ENCODE measurements around the gene SERINC2. TPM values are rescaled to one million over a fixed set of nuclear protein-coding genes. Genes with fewer than 3 reads are reported as not detected.
A peak's percentile ranks its signal among the peaks of the same experiment; 100 is the strongest.

The SERINC2 gene
- total RNA-seq, 1 donor, result 10.9 TPM

DNA sequence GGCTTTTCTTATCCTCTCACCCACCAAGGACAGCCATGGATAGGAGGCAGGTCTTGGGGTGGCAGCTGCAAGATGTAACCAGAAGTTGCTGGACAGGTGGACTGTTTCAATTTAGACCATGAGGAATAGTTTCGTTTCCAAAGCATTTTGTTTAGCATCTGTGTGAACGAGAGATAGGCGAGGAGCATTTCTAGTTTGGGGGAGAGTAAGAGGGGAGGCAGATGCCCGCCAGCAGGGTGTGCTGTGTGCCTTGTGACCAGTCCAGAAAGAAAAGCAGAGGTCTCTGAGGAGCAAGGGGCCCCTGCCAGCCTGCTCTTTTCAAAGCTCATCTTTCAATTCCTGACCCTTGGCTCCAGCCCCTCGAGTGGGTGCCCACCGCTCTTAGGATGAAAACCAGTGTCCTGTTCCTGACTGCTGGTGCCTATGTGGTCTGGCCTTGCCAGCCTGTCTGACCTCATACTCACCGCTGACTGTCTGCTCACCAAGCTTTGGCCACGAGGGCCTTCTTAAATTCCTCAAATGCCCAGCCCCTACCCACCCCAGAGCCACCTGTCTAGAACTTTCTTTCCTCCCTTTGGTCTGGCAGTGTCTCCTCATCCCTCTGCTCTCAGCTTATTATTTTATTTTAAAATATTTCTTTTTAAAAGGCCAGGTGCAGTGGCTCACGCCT, 8.5 kb downstream of the SERINC2 start:
- H3K9me3 ChIP-seq (ENCODE audit: low read depth, low read length), result no peaks in the 10 kb centered on the region

DNA sequence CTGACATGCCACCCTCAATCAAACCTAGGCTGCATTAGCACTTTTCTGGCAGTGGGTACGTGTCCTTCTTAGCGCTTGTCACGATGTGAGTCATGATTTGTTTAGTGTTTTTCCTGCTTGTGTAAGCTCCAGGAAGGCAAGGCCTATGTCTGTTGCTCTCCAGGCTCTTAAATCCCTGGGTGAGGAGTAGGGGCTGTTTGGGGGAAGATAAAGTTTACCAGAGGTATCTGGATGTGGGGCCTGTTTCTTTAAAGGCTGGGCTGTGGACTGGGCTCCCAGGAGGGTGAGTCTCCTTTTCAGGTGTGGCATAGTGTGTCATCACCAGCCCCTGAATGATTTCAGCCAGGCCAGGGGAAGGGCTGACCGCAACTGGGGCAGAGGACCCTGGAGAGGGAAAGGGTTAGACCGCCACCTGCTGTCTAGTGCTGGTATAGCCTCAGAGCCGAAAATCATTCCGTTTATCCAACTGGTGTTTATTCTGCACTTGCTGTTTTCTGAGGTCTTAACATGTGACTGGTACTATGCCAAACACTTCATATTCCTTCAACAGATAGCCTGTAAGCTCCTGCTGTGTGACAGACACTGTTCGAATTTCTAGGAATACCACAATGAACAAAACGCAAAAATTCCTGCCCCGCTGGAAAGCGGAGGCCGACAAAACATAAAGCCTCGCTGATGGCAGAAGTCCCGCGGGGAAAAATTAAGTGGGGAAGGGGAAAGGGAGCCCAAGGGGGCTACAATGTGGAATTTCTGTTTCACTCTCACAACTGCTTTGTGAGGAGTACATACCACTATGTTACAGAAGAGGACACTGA, 9.7 kb downstream of the SERINC2 start:
- no peaks in the 10 kb centered on the region for H3K9me3 ChIP-seq (ENCODE audit: low read depth, low read length)
- peaks cover 29% of the 10 kb centered on the region for H3K36me3 ChIP-seq (ENCODE audit: insufficient read depth, low read length)
- peaks cover 38% of the 10 kb centered on the region for H4K20me1 ChIP-seq (ENCODE audit: insufficient read depth, low read length)
- TF ChIP-seq CTCF (IDR thresholded peaks at IDR 0.05; ENCODE audit: extremely low read depth, low read depth, low read length), result peak; percentile 98
- no peak overlapping the region for H3K4me3 ChIP-seq (ENCODE audit: insufficient read depth, low read length)
- DNase-seq (ENCODE audit: insufficient read length, low spot score, missing footprints), result peak; percentile 95
- H3K4me2 ChIP-seq (ENCODE audit: insufficient read depth, low read length), result peak overlapping the region; percentile 55
- H3K4me1 ChIP-seq (ENCODE audit: insufficient read depth, low read length), result peaks cover 14% of the 10 kb centered on the region
- H3K27me3 ChIP-seq (ENCODE audit: insufficient read depth, low read length), result no peaks in the 10 kb centered on the region
- peak overlapping the region; percentile 26 for H3K27ac ChIP-seq (ENCODE audit: low read depth, low read length)
- no peak overlapping the region for H2AFZ ChIP-seq (ENCODE audit: low read length)
- H3K79me2 ChIP-seq (ENCODE audit: insufficient read depth, low read length), result peaks cover 51% of the 10 kb centered on the region

More for the DNA sequence above, 8.5 kb downstream of the SERINC2 start:
- DNase-seq (ENCODE audit: insufficient read length, low spot score, missing footprints), result peak; percentile 42
- peaks cover 36% of the 10 kb centered on the region for H4K20me1 ChIP-seq (ENCODE audit: insufficient read depth, low read length)
- H3K4me1 ChIP-seq (ENCODE audit: insufficient read depth, low read length), result peaks cover 14% of the 10 kb centered on the region
- no peak overlapping the region for H3K4me2 ChIP-seq (ENCODE audit: insufficient read depth, low read length)
- no peak overlapping the region for H2AFZ ChIP-seq (ENCODE audit: low read length)
- peak; percentile 54 for TF ChIP-seq CTCF (IDR thresholded peaks at IDR 0.05; ENCODE audit: extremely low read depth, low read depth, low read length)
- peaks cover 55% of the 10 kb centered on the region for H3K79me2 ChIP-seq (ENCODE audit: insufficient read depth, low read length)
- H3K27me3 ChIP-seq (ENCODE audit: insufficient read depth, low read length), result no peaks in the 10 kb centered on the region
- H3K27ac ChIP-seq (ENCODE audit: low read depth, low read length), result peak overlapping the region; percentile 12
- H3K36me3 ChIP-seq (ENCODE audit: insufficient read depth, low read length), result peaks cover 19% of the 10 kb centered on the region
- no peak overlapping the region for H3K4me3 ChIP-seq (ENCODE audit: insufficient read depth, low read length)

DNA sequence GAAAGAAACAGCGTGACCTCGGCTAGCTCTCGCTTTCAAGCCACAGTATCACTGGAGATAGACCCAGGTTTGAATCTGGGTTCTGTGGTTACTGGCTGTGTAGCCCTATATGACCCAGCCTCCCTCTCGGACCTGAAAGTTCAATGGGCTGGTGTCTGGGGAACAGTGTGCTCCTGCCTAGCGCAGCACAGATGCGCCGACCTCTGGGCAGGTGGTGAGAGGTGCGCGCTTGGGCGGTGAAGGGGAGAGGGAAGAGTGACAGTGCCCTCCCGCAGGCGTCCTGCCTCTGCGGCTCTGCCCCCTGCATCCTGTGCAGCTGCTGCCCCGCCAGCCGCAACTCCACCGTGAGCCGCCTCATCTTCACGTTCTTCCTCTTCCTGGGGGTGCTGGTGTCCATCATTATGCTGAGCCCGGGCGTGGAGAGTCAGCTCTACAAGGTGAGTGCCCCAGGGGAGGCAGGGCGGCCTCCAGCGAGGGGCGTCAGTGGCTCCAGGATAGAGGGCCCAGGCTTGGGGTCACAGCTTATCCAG, 10.5 kb downstream of the SERINC2 start:
- H3K27ac ChIP-seq (ENCODE audit: low read depth, low read length), result no peak overlapping the region
- peaks cover 13% of the 10 kb centered on the region for H3K4me1 ChIP-seq (ENCODE audit: insufficient read depth, low read length)
- H3K4me3 ChIP-seq (ENCODE audit: insufficient read depth, low read length), result no peak overlapping the region
- peaks cover 49% of the 10 kb centered on the region for H3K79me2 ChIP-seq (ENCODE audit: insufficient read depth, low read length)
- H2AFZ ChIP-seq (ENCODE audit: low read length), result no peak overlapping the region
- DNase-seq (ENCODE audit: insufficient read length, low spot score, missing footprints), result no peak
- H3K4me2 ChIP-seq (ENCODE audit: insufficient read depth, low read length), result no peak overlapping the region
- H3K27me3 ChIP-seq (ENCODE audit: insufficient read depth, low read length), result no peaks in the 10 kb centered on the region
- peaks cover 38% of the 10 kb centered on the region for H4K20me1 ChIP-seq (ENCODE audit: insufficient read depth, low read length)
- TF ChIP-seq CTCF (IDR thresholded peaks at IDR 0.05; ENCODE audit: extremely low read depth, low read depth, low read length), result no peak
- H3K36me3 ChIP-seq (ENCODE audit: insufficient read depth, low read length), result peaks cover 29% of the 10 kb centered on the region
- H3K9me3 ChIP-seq (ENCODE audit: low read depth, low read length), result no peaks in the 10 kb centered on the region

DNA sequence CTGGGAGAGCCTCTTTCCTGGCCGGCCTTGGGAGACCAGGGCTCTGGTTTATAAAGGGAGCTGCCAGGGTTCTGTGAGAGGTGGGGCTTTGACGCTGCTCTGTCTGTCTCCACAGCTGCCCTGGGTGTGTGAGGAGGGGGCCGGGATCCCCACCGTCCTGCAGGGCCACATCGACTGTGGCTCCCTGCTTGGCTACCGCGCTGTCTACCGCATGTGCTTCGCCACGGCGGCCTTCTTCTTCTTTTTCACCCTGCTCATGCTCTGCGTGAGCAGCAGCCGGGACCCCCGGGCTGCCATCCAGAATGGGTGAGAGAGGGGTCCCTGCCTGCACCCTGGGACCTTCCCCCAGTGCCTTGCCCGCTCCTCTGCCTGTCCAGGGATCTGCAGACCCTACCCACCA, 11.6 kb downstream of the SERINC2 start:
- H2AFZ ChIP-seq (ENCODE audit: low read length), result no peak overlapping the region
- no peak for TF ChIP-seq CTCF (IDR thresholded peaks at IDR 0.05; ENCODE audit: extremely low read depth, low read depth, low read length)
- no peak overlapping the region for H3K4me2 ChIP-seq (ENCODE audit: insufficient read depth, low read length)
- H3K9me3 ChIP-seq (ENCODE audit: low read depth, low read length), result no peaks in the 10 kb centered on the region
- no peak overlapping the region for H3K27ac ChIP-seq (ENCODE audit: low read depth, low read length)
- H3K27me3 ChIP-seq (ENCODE audit: insufficient read depth, low read length), result no peaks in the 10 kb centered on the region
- peaks cover 46% of the 10 kb centered on the region for H3K79me2 ChIP-seq (ENCODE audit: insufficient read depth, low read length)
- DNase-seq (ENCODE audit: insufficient read length, low spot score, missing footprints), result peak; percentile 73
- peaks cover 10% of the 10 kb centered on the region for H3K4me1 ChIP-seq (ENCODE audit: insufficient read depth, low read length)
- H4K20me1 ChIP-seq (ENCODE audit: insufficient read depth, low read length), result peaks cover 33% of the 10 kb centered on the region
- no peak overlapping the region for H3K4me3 ChIP-seq (ENCODE audit: insufficient read depth, low read length)
- peaks cover 37% of the 10 kb centered on the region for H3K36me3 ChIP-seq (ENCODE audit: insufficient read depth, low read length)
